T-cell (primary cell): ENCODE measurements around the gene SPOCK1. TPM values are rescaled to one million over a fixed set of nuclear protein-coding genes. Genes with fewer than 3 reads are reported as not detected.

Experiments
- ATAC-seq, 4 experiments: fragments of 200-7000 bp in 3 of 4; fragments of 150-1000 bp in 1 of 4; cut with Tn5 transposase; replicated peaks in 1 of 4; 1 replicate in 3 of 4; 2 replicates in 1 of 4; pipeline ENCODE4 v1.10.0; 2021; ENCODE audit warnings: moderate library complexity in 3 of 4, mild to moderate bottlenecking in 2 of 4, moderate number of reproducible peaks in 1 of 4
- CTCF ChIA-PET, 2 donors: fragments of 300-600 bp; sonication (Branson Sonifier 250); formaldehyde crosslinking; loops; one replicate each; lab custom pipeline; 2022; ENCODE audit warnings: antibody characterized with exemption in 2 of 2; lab: Charles Lee
- POLR2A ChIA-PET, 2 donors: fragments of 300-600 bp; sonication (Branson Sonifier 250); formaldehyde crosslinking; loops; one replicate each; lab custom pipeline; 2022; ENCODE audit warnings: antibody characterized with exemption in 2 of 2; lab: Charles Lee
- DNase-seq, 35 experiments: peaks; one replicate each; pipeline versions ENCODE4 v3.0.0 to v3.0.0-alpha.2; 2013 to 2023
- H3K27ac ChIP-seq: one replicate; pipeline ENCODE4 v1.5.1; 2013; ENCODE audit warnings: low read length
- H3K27me3 ChIP-seq, 2 experiments: replicated peaks in 1 of 2; 1 replicate in 1 of 2; 2 replicates in 1 of 2; pipeline versions ENCODE4 v1.6.1 to v1.7.0; 2013; ENCODE audit warnings: low read length in 1 of 2, mixed read lengths in 1 of 2; ENCODE audit not compliant: control insufficient read depth in 2 of 2, insufficient read depth in 2 of 2; ENCODE audit errors: extremely low read depth in 1 of 2
- H3K36me3 ChIP-seq, 2 donors: 1 replicate in 1 of 2; 2 replicates in 1 of 2; pipeline versions ENCODE4 v1.6.1 to v1.7.0; 2013; ENCODE audit warnings: low read length in 1 of 2; ENCODE audit not compliant: control insufficient read depth in 2 of 2, insufficient read depth in 1 of 2; ENCODE audit errors: extremely low read depth in 1 of 2
- H3K4me1 ChIP-seq, 2 experiments: 1 replicate in 1 of 2; 2 replicates in 1 of 2; pipeline versions ENCODE4 v1.6.1 to v1.7.0; 2013; ENCODE audit warnings: low read length in 2 of 2, mixed read lengths in 1 of 2; ENCODE audit not compliant: insufficient read depth in 2 of 2, control insufficient read depth in 1 of 2; ENCODE audit errors: extremely low read depth in 1 of 2
- H3K4me3 ChIP-seq, 2 donors: 1 replicate in 1 of 2; 2 replicates in 1 of 2; pipeline versions ENCODE4 v1.5.1 to v1.7.0; 2013; ENCODE audit warnings: mild to moderate bottlenecking in 2 of 2, low read length in 1 of 2, moderate library complexity in 1 of 2; ENCODE audit not compliant: control insufficient read depth in 1 of 2; ENCODE audit errors: extremely low read depth in 1 of 2
- H3K9me3 ChIP-seq: 2 replicates; pipeline ENCODE4 v1.7.0; 2013
- H3K27ac Mint-ChIP-seq, 2 donors: one replicate each; pipeline ENCODE4 v1.8.0; 2020 to 2021; ENCODE audit warnings: mild to moderate bottlenecking in 2 of 2, mixed read lengths in 2 of 2
- H3K27me3 Mint-ChIP-seq, 2 donors: one replicate each; pipeline ENCODE4 v1.8.0; 2021 to 2022; ENCODE audit warnings: mixed read lengths in 2 of 2
- H3K36me3 Mint-ChIP-seq: one replicate; pipeline ENCODE4 v1.8.0; 2021; ENCODE audit warnings: mixed read lengths
- H3K4me1 Mint-ChIP-seq, 3 donors: one replicate each; pipeline ENCODE4 v1.8.0; 2020 to 2022; ENCODE audit warnings: mixed read lengths in 3 of 3, mild to moderate bottlenecking in 1 of 3
- H3K4me3 Mint-ChIP-seq, 3 donors: one replicate each; pipeline ENCODE4 v1.8.0; 2020 to 2022; ENCODE audit warnings: mild to moderate bottlenecking in 3 of 3, mixed read lengths in 3 of 3, moderate library complexity in 3 of 3
- H3K9me3 Mint-ChIP-seq, 3 donors: one replicate each; pipeline ENCODE4 v1.8.0; 2020 to 2022; ENCODE audit warnings: mixed read lengths in 3 of 3
- WGBS: methylation state at CpG from one replicate; pipeline ENCODE4 v1.1.5; 2013; ENCODE audit warnings: missing lambda C conversion rate; ENCODE audit not compliant: insufficient coverage; 5-methylcytosine and 5-hydroxymethylcytosine counted together
- total RNA-seq, 35 experiments: library from RNA in 6 of 35; stranded (reverse) in 6 of 35; fragments of 120-200 nt in 1 of 35; gene quantifications; one replicate each; pipeline versions ENCODE4 v1.2.1 to v1.2.4 and lab custom pipeline; 2013 to 2026

Gene SPOCK1
- total RNA-seq, 5 donors from 2014 or later (not counting 1 experiment from before 2014, with no cell fraction given), result 0.57 TPM; not detected in 4

GRCh38 chr5:137126829-137127228 is 372.3 kb downstream of the SPOCK1 start:
- no peak overlapping the region for H3K4me3 Mint-ChIP-seq
- POLR2A ChIA-PET, result no interaction called here
- no peaks in the 10 kb centered on the region for H3K9me3 ChIP-seq
- no peak overlapping the region for H3K27ac ChIP-seq
- H3K4me1 Mint-ChIP-seq, result no peaks in the 10 kb centered on the region
- H3K27ac Mint-ChIP-seq, result no peak overlapping the region
- peaks cover 0 to 10% (median 0%) of the 10 kb centered on the region in 3 donors for H3K9me3 Mint-ChIP-seq
- CTCF ChIA-PET, result no interaction called here
- no peaks in the 10 kb centered on the region for H3K36me3 Mint-ChIP-seq
- peaks cover 4 to 7% of the 10 kb centered on the region in 2 donors for H3K27me3 Mint-ChIP-seq
- H3K4me3 ChIP-seq, result no peak overlapping the region
- whole genome bisulfite sequencing, result 80% methylated on average over 1 of the region's 1 CpG
- H3K36me3 ChIP-seq, result no peaks in the 10 kb centered on the region
- no peaks in the 10 kb centered on the region for H3K4me1 ChIP-seq
- ATAC-seq (no peak), DNase-seq (no peak)
- no peaks in the 10 kb centered on the region for H3K27me3 ChIP-seq

- Mint-ChIP-seq H3K9me3 (no peaks in the 10 kb centered on the region), H3K4me1 (no peaks in the 10 kb centered on the region), H3K4me3 (no peak overlapping the region), H3K27me3 (peaks cover 0 to 4% of the 10 kb centered on the region in 2 donors), H3K27ac (no peak overlapping the region), H3K36me3 (no peaks in the 10 kb centered on the region)
- DNase-seq (no peak), ATAC-seq (no peak)
- no CpG with 5 or more reads among the region's 2 CpGs for whole genome bisulfite sequencing
- no peaks in the 10 kb centered on the region for H3K9me3 ChIP-seq
- H3K36me3 ChIP-seq, result no peaks in the 10 kb centered on the region
- ChIA-PET CTCF (interaction anchor here in 1 of 2 donors (0.6 kb wide), 1 partner anchor 28 kb away, joined by 4 read pairs; no protein-coding TSS in a partner anchor), POLR2A (no interaction called here)
- no peaks in the 10 kb centered on the region for H3K4me1 ChIP-seq
- H3K27ac ChIP-seq, result no peak overlapping the region
- H3K27me3 ChIP-seq, result no peaks in the 10 kb centered on the region
- no peak overlapping the region for H3K4me3 ChIP-seq
Measured at GRCh38 chr5:137122558-137122957, 376.6 kb downstream of the SPOCK1 start.

DNA sequence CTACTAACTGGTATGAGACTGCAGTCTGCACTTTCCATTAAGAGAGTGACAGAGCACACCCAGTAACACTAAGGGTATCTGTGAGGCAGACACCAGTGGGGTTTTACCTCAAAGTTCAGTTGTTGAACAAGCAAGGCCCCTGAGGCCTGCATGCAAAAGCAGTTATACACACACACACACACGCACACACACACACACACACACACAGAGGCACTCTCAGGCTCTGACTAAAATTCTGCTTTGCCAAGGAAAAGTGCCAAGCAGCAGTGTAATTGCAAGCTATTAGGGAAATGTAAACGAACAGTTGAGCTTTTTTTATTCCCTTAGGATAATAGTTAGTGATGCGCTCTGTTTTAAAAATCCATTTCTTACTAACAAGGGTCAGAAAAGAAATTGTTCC is 377.1 kb downstream of the SPOCK1 start:
- Mint-ChIP-seq H3K36me3 (no peaks in the 10 kb centered on the region), H3K27ac (no peak overlapping the region), H3K4me1 (no peaks in the 10 kb centered on the region), H3K9me3 (peaks cover 0 to 2% (median 0%) of the 10 kb centered on the region in 3 donors), H3K4me3 (no peak overlapping the region), H3K27me3 (peaks cover 2 to 7% of the 10 kb centered on the region in 2 donors)
- no CpG with 5 or more reads among the region's 3 CpGs for WGBS
- POLR2A ChIA-PET, result no interaction called here
- Histone ChIP-seq H3K27ac (no peak overlapping the region), H3K27me3 (no peaks in the 10 kb centered on the region), H3K36me3 (no peaks in the 10 kb centered on the region), H3K4me3 (no peak overlapping the region), H3K4me1 (no peaks in the 10 kb centered on the region), H3K9me3 (no peaks in the 10 kb centered on the region)
- ATAC-seq (no peak), DNase-seq (no peak)
- CTCF ChIA-PET, result interaction anchor here in 1 of 2 donors (0.6 kb wide), 1 partner anchor 28 kb away, joined by 4 read pairs; no protein-coding TSS in a partner anchor

- Histone ChIP-seq H3K36me3 (no peaks in the 10 kb centered on the region), H3K9me3 (no peaks in the 10 kb centered on the region), H3K4me1 (no peaks in the 10 kb centered on the region), H3K27me3 (peaks cover 0 to 3% of the 10 kb centered on the region in 2 experiments), H3K4me3 (no peak overlapping the region), H3K27ac (no peak overlapping the region)
- no peaks in the 10 kb centered on the region for H3K36me3 Mint-ChIP-seq
- CTCF ChIA-PET, result no interaction called here
- ATAC-seq, result no peak
- peaks cover 0 to 6% (median 0%) of the 10 kb centered on the region in 3 donors for H3K9me3 Mint-ChIP-seq
- no peak overlapping the region for H3K27ac Mint-ChIP-seq
- POLR2A ChIA-PET, result no interaction called here
- no peaks in the 10 kb centered on the region for H3K4me1 Mint-ChIP-seq
- WGBS, result 60% methylated on average over 4 of the region's 6 CpGs
- peaks cover 7 to 8% of the 10 kb centered on the region in 2 donors for H3K27me3 Mint-ChIP-seq
- H3K4me3 Mint-ChIP-seq, result no peak overlapping the region
- DNase-seq, result no peak
Measured at GRCh38 chr5:137119321-137119720, 379.8 kb downstream of the SPOCK1 start.

DNA sequence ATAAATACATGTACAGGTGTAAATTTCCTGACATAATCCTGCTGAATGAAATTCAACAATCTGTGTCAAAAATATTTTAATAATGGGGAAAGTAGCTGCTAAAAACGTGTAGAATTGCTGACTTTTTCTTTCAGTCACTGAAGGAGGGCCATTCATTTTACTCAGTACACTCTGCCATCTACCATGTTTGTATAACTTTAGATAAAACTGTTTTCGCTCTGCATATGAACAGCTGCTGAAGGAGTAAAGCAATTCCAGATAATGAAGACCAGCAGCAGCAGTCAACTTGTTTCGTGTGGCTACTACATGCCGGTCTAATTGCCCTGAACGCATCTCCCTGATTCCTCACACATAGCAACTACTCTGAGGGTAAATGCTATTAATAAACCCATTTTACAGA is 380.5 kb downstream of the SPOCK1 start:
- H3K4me3 ChIP-seq, result no peak overlapping the region
- WGBS, result 91% methylated on average over 4 of the region's 5 CpGs
- H3K4me1 Mint-ChIP-seq, result no peaks in the 10 kb centered on the region
- ATAC-seq, result no peak
- H3K27me3 Mint-ChIP-seq, result peaks cover 7 to 8% of the 10 kb centered on the region in 2 donors
- peaks cover 0 to 6% (median 0%) of the 10 kb centered on the region in 3 donors for H3K9me3 Mint-ChIP-seq
- no peaks in the 10 kb centered on the region for H3K36me3 Mint-ChIP-seq
- H3K9me3 ChIP-seq, result no peaks in the 10 kb centered on the region
- no peaks in the 10 kb centered on the region for H3K36me3 ChIP-seq
- H3K4me1 ChIP-seq, result no peaks in the 10 kb centered on the region
- H3K27ac ChIP-seq, result no peak overlapping the region
- H3K4me3 Mint-ChIP-seq, result no peak overlapping the region
- no peak overlapping the region for H3K27ac Mint-ChIP-seq
- CTCF ChIA-PET, result no interaction called here
- H3K27me3 ChIP-seq, result peaks cover 0 to 5% of the 10 kb centered on the region in 2 experiments
- POLR2A ChIA-PET, result no interaction called here
- no peak for DNase-seq

- ATAC-seq, result no peak
- CTCF ChIA-PET, result no interaction called here
- Mint-ChIP-seq H3K36me3 (no peaks in the 10 kb centered on the region), H3K9me3 (peaks cover 0 to 6% (median 0%) of the 10 kb centered on the region in 3 donors), H3K27ac (no peak overlapping the region), H3K4me3 (no peak overlapping the region), H3K27me3 (peaks cover 7 to 8% of the 10 kb centered on the region in 2 donors), H3K4me1 (no peaks in the 10 kb centered on the region)
- Histone ChIP-seq H3K36me3 (no peaks in the 10 kb centered on the region), H3K4me3 (no peak overlapping the region), H3K4me1 (no peaks in the 10 kb centered on the region), H3K9me3 (no peaks in the 10 kb centered on the region), H3K27ac (no peak overlapping the region), H3K27me3 (peaks cover 0 to 11% of the 10 kb centered on the region in 2 experiments)
- POLR2A ChIA-PET, result no interaction called here
- no CpG with 5 or more reads among the region's 6 CpGs for WGBS
- no peak for DNase-seq
Measured at GRCh38 chr5:137115152-137115551, 384.0 kb downstream of the SPOCK1 start.

- Histone ChIP-seq H3K27ac (no peak overlapping the region), H3K4me1 (no peaks in the 10 kb centered on the region), H3K9me3 (no peaks in the 10 kb centered on the region), H3K27me3 (peaks cover 0 to 11% of the 10 kb centered on the region in 2 experiments), H3K4me3 (no peak overlapping the region), H3K36me3 (no peaks in the 10 kb centered on the region)
- DNase-seq (no peak), ATAC-seq (no peak)
- Mint-ChIP-seq H3K36me3 (no peaks in the 10 kb centered on the region), H3K9me3 (peaks cover 0 to 6% (median 0%) of the 10 kb centered on the region in 3 donors), H3K4me1 (no peaks in the 10 kb centered on the region), H3K4me3 (no peak overlapping the region), H3K27me3 (peaks cover 5 to 7% of the 10 kb centered on the region in 2 donors), H3K27ac (no peak overlapping the region)
- POLR2A ChIA-PET, result no interaction called here
- CTCF ChIA-PET, result no interaction called here
- WGBS, result no CpG with 5 or more reads among the region's 2 CpGs
Measured at GRCh38 chr5:137114529-137114928, 384.6 kb downstream of the SPOCK1 start.
